Stimulated activated memory B cell treated with anti-CD40 and anti-IgM and Interleukin-4, amounts not matched to agents 10 μg/mL and 1 μg/mL and 100 μg/mL, for 72 hours (primary cell): ENCODE data around the gene BRD3OS.
"Not testable (repeated sequence)": the region's sequence is repeated elsewhere in the genome, so short reads cannot be mapped to it uniquely, and the experiment has no call there.

Experiments
- ATAC-seq: fragments of 150-1000 bp; cut with Tn5 transposase; 2 replicates; pipeline ENCODE4 v1.10.0; 2021
- H3K27ac Mint-ChIP-seq: one replicate; pipeline ENCODE4 v1.8.0; 2022; ENCODE audit warnings: mild to moderate bottlenecking, mixed read lengths
- H3K27me3 Mint-ChIP-seq: one replicate; pipeline ENCODE4 v1.8.0; 2022; ENCODE audit warnings: mixed read lengths
- H3K36me3 Mint-ChIP-seq: one replicate; pipeline ENCODE4 v1.8.0; 2022; ENCODE audit warnings: mixed read lengths
- H3K4me1 Mint-ChIP-seq: one replicate; pipeline ENCODE4 v1.8.0; 2022; ENCODE audit warnings: mixed read lengths
- H3K4me3 Mint-ChIP-seq: one replicate; pipeline ENCODE4 v1.8.0; 2022; ENCODE audit warnings: mild to moderate bottlenecking, moderate library complexity, mixed read lengths
- H3K9me3 Mint-ChIP-seq: one replicate; pipeline ENCODE4 v1.8.0; 2022; ENCODE audit warnings: mixed read lengths

BRD3OS gene

GRCh38 chr9:133982971-133983720 lies 42.1 kb upstream of the BRD3OS start:
- ATAC-seq, result no peak
- Mint-ChIP-seq H3K4me3 (no peak overlapping the region), H3K9me3 (no peaks in the 10 kb centered on the region), H3K27me3 (no peaks in the 10 kb centered on the region), H3K36me3 (peaks cover 18% of the 10 kb centered on the region), H3K27ac (no peak overlapping the region), H3K4me1 (peaks cover 89% of the 10 kb centered on the region)

DNA sequence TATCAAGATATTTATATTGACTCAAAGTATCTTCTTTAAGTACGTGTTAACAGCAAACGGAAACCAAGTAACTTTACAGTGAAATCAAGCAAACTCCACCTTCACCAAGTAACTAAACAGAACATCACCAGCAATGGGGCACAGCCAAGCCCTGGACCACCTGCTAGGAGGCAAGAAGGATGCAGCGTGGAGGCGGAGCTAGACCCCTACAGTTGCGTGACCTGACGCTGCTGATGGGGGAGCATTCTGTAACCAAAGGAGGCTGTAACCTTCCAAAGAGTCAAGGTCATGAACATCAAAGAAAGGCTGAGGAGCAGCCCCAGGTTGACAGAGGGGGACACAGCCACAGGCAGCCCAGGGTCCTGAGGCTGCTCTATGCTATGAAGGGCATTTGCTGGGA lies 39.2 kb upstream of the BRD3OS start:
- Mint-ChIP-seq H3K4me3 (no peak overlapping the region), H3K9me3 (no peaks in the 10 kb centered on the region), H3K27ac (peak overlapping the region; percentile 34), H3K36me3 (peaks cover 32% of the 10 kb centered on the region), H3K27me3 (no peaks in the 10 kb centered on the region), H3K4me1 (peaks cover 89% of the 10 kb centered on the region)
- ATAC-seq, result no peak

DNA sequence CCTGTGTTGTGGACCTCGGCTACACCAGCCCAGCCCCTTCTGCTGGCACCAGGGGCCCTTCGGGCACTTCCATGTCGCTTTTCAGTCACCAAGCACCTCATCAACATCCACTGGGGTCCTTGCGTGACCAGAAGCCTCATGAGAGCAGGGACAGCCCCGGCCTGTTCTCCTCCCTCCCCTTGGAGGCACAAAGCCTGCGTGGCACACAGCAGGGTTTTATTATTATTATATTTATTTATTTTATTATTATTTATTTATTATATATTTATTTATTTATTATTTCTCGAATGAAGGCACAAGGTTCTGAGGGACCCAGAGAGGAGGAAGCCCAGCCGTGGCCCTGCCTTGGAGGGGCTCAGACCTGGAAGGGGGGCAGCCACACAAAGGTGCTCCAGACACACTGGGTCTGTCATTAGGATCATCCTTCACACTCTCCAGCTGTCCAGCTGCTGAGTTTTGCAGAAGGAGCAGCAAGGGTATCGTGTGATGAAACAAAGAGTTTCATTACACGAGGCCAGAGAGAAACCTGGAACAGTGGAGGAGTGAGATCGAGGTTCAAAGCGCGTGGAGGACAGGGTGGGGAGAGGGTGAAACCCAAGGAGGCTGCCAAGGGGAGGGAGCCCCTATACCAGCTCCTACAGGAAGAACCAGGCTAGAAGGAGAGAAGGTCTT lies 38.4 kb upstream of the BRD3OS start:
- Mint-ChIP-seq H3K36me3 (peaks cover 27% of the 10 kb centered on the region), H3K27ac (peak overlapping the region; percentile 34), H3K27me3 (no peaks in the 10 kb centered on the region), H3K9me3 (no peaks in the 10 kb centered on the region), H3K4me3 (no peak overlapping the region), H3K4me1 (peaks cover 82% of the 10 kb centered on the region)
- no peak for ATAC-seq

- Mint-ChIP-seq H3K4me1 (peaks cover 77% of the 10 kb centered on the region), H3K9me3 (no peaks in the 10 kb centered on the region), H3K27ac (no peak overlapping the region), H3K4me3 (no peak overlapping the region), H3K27me3 (no peaks in the 10 kb centered on the region), H3K36me3 (peaks cover 27% of the 10 kb centered on the region)
- no peak for ATAC-seq
Measured at GRCh38 chr9:133987446-133987788, 37.9 kb upstream of the BRD3OS start.

- peaks cover 70% of the 10 kb centered on the region for H3K4me1 Mint-ChIP-seq
- peak overlapping the region; percentile 29 for H3K4me3 Mint-ChIP-seq
- ATAC-seq, result no peak
- no peaks in the 10 kb centered on the region for H3K27me3 Mint-ChIP-seq
- H3K36me3 Mint-ChIP-seq, result peaks cover 27% of the 10 kb centered on the region
- H3K9me3 Mint-ChIP-seq, result no peaks in the 10 kb centered on the region
- peak overlapping the region; percentile 81 for H3K27ac Mint-ChIP-seq
Measured at GRCh38 chr9:133987946-133988665, 37.2 kb upstream of the BRD3OS start.

- peak overlapping the region; percentile 97 for H3K4me3 Mint-ChIP-seq
- H3K27me3 Mint-ChIP-seq, H3K9me3 Mint-ChIP-seq, ATAC-seq: not testable (repeated sequence)
- peak overlapping the region; percentile 81 for H3K27ac Mint-ChIP-seq
- H3K4me1 Mint-ChIP-seq, result peaks cover 66% of the 10 kb centered on the region
- peaks cover 27% of the 10 kb centered on the region for H3K36me3 Mint-ChIP-seq
Measured at GRCh38 chr9:133988771-133989170, 36.5 kb upstream of the BRD3OS start.

- Mint-ChIP-seq H3K9me3 (no peaks in the 10 kb centered on the region), H3K27me3 (no peaks in the 10 kb centered on the region), H3K27ac (peak overlapping the region; percentile 81), H3K4me1 (peaks cover 73% of the 10 kb centered on the region), H3K36me3 (peaks cover 27% of the 10 kb centered on the region), H3K4me3 (peak overlapping the region; percentile 97)
- ATAC-seq, result no peak
Measured at GRCh38 chr9:133989625-133990365, 35.5 kb upstream of the BRD3OS start.

DNA sequence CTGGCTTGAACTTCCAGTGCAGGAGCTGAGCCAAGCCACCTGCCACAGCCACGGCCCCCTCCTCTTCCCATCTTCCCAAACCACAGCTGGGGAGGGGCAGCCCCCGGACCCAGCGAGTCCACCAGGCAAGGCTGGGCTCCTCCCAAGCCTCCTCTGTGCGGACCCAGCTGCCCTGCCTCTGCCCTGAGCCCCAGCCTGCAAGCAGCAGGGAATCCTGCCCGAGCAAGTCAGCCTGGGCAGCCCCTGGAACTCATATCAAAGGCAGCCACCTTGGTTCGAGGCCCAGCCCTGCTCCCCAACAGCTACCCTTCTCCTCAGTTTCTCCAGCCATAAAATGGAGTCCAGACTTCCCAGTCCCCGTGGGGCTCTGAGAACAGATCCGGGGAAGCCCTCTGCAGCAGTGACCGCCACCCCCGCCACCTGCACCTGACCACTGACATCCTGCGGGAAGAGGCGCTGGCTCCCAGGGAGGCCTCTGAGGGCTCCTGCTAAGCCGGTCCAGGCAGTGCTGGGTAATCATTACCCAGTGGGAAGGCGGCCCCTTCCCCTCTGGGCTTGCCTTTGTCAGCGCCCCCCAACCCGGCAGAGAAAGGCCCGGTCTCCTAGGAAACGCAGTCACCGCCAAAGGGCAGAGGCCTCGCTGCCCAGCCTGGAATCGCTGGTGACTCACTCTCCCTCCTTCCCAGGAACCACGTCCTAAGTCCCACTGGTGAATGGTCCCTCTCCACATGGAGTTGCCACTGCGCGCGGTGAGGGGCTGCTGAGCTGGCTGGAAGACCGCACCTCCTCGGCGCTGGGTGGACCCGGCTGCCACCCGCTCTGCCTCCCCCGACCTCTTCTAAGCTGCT lies 34.7 kb upstream of the BRD3OS start:
- H3K4me3 Mint-ChIP-seq, result peak overlapping the region; percentile 97
- H3K9me3 Mint-ChIP-seq, result no peaks in the 10 kb centered on the region
- peaks cover 70% of the 10 kb centered on the region for H3K4me1 Mint-ChIP-seq
- H3K27ac Mint-ChIP-seq, result peak overlapping the region; percentile 81
- peaks cover 25% of the 10 kb centered on the region for H3K36me3 Mint-ChIP-seq
- no peaks in the 10 kb centered on the region for H3K27me3 Mint-ChIP-seq
- no peak for ATAC-seq

DNA sequence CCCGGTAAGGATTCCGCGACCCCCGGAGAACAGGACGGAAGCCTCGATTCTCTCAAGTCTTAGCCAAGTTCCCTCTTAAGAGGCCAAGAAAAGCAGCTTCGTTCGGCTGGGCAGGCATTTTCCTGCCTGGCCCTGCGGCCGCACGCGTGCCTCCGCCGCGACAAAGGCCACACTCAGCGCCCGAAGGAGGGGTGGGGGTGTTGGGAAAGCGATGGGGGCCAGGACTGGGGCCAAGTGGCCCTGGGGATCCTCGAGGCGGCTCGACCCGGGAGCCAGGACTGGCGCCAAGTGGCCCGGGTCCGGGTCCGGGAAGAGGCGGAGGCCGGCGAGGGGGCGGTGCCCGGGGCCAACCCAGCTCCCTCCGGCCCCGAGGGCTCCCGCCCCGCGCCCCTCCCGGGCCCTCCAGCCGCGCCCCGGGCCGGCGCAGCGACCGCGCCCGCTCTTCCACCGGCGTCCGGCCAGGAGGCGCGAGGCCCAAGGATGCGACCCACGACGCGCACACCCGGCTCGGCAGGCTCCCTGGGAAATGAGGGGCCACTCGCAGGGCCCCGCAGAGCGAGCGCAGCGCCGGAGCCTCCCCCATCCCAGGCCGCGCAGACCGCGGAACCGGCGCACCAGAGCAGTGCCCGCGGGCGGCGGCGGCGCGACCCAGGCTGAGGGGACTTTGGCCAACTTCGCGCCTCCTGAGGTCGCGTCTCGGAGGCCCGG lies 33.9 kb upstream of the BRD3OS start:
- Mint-ChIP-seq H3K4me3 (peak overlapping the region; percentile 97), H3K9me3 (no peaks in the 10 kb centered on the region), H3K27ac (peak overlapping the region; percentile 81), H3K27me3 (no peaks in the 10 kb centered on the region), H3K36me3 (peaks cover 17% of the 10 kb centered on the region), H3K4me1 (peaks cover 62% of the 10 kb centered on the region)
- ATAC-seq, result peak; percentile 0

DNA sequence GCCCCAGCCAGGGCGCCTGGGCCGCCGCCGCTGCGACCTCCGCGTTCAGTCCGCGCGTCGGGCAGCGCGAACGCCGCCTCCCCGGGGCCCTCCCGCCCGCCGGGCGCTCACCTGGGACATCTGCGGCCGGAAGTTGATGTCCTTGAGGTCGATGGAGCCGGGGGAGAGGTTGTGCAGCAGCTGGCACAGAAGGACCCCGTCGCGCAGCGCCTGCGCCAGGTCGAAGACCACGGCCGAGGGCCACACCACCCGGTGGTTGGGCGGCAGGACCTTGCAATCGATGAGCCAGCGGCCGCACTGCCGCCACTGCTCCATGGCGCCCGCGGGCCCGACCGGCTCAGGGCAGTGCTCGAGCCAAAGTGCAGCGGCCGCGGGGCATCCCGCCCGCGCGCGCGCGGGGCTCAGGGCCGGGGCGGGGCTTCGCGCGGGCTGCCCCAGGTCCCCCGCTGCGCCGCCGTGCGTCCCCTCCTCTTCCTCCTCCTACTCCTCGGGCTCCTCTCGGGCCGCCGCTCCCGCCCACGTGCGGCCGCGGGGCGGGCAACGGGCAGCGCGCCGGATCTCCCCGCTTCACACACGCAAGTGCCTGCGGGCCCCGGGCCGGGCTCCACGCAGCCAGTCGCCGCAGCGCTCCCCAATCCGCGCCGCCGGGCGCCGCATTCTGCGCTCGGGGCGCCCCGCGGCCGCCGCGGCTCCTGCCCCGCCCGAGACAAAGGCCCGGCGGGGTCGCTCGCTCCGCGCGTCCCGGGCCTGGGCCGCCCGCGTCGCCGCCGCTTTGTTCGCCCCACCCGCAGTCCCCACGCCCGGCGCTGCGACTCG lies 33.1 kb upstream of the BRD3OS start, which contains the start of gene VAV2:
Gene VAV2 (minus strand): TSS at position 361 of the 816 bp plus-strand sequence. CDS start 46 bp downstream, at position 315.
- Mint-ChIP-seq H3K27ac (peak within 1 kb of the TSS; percentile 81), H3K4me3 (peak within 1 kb of the TSS; percentile 97), H3K9me3 (no peaks in the 10 kb centered on the region), H3K27me3 (no peaks in the 10 kb centered on the region), H3K4me1 (peaks cover 60% of the 10 kb centered on the region), H3K36me3 (peaks cover 17% of the 10 kb centered on the region)
- peak; percentile 78 for ATAC-seq

DNA sequence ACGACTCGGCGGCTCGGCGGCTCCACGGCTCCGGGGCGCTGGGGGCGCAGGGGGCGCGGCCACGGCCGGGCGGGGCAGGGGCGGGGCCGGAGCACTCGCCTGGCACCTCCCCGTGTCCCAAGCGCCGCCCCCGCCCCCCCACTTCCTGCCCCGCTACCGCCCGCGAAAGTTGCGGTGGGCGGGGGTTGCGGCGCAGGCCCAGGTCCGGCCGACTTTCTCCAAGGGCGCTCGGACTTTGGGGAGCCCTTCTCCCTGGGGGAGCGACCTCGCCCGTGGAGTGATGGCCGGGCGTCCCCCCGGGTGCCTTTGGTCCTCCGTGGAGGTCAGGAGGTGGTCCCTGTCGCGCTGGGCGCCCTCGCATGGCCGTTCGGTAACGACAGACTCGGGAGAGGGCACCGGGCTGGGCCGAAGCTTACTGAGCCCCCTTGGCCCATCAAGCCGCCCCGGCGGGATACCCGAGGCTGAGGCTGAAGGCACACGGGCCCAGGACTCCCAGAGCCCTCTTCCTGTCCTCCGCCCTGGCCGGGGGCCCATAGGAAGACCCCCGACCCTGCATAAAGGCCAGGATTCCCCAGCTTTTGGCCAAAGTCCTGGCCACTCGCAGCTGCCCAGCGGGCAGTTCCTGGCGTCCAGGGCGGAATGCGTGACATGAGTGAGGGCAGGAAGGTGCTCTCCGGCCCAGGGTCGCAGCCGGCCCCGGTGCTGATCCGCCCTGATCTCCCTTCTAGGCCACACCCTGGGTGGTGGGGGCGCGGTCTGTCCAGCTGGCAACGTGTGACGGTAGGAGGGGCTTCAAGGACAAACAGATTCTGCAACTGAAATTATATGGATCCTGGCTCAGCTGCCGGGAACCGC lies 32.3 kb upstream of the BRD3OS start:
- Mint-ChIP-seq H3K27me3 (no peaks in the 10 kb centered on the region), H3K27ac (peak overlapping the region; percentile 59)

GRCh38 chr9:133993635-133994253 lies 31.5 kb upstream of the BRD3OS start:
- ATAC-seq, result no peak
- Mint-ChIP-seq H3K4me3 (peak overlapping the region; percentile 83), H3K27me3 (peaks cover under 1% of the 10 kb centered on the region), H3K27ac (peak overlapping the region; percentile 59), H3K36me3 (peaks cover 17% of the 10 kb centered on the region), H3K9me3 (no peaks in the 10 kb centered on the region), H3K4me1 (peaks cover 50% of the 10 kb centered on the region)

More for the DNA sequence above, 32.3 kb upstream of the BRD3OS start:
- peak overlapping the region; percentile 83 for H3K4me3 Mint-ChIP-seq
- H3K9me3 Mint-ChIP-seq, result no peaks in the 10 kb centered on the region
- peaks cover 17% of the 10 kb centered on the region for H3K36me3 Mint-ChIP-seq
- ATAC-seq, result peak; percentile 86
- peaks cover 58% of the 10 kb centered on the region for H3K4me1 Mint-ChIP-seq
